T-helper 1 cell treated with Interleukin-12 subunit alpha and Interleukin-12 subunit beta and Interleukin-4 antibody, amounts not matched to agents 30 μg/mL and 1 μg/mL, for 36 hours (primary cell): ENCODE results near the gene PIGX.

Experiments
- H3K27ac Mint-ChIP-seq: one replicate; pipeline ENCODE4 v1.8.0; 2021; ENCODE audit warnings: mild to moderate bottlenecking, mixed read lengths
- H3K27me3 Mint-ChIP-seq: one replicate; pipeline ENCODE4 v1.8.0; 2021; ENCODE audit warnings: low read depth, mixed read lengths
- H3K36me3 Mint-ChIP-seq: one replicate; pipeline ENCODE4 v1.8.0; 2021; ENCODE audit warnings: low read depth, mixed read lengths
- H3K4me1 Mint-ChIP-seq: one replicate; pipeline ENCODE4 v1.8.0; 2021; ENCODE audit warnings: low read depth, mixed read lengths
- H3K4me3 Mint-ChIP-seq: one replicate; pipeline ENCODE4 v1.8.0; 2021; ENCODE audit warnings: mild to moderate bottlenecking, moderate library complexity, mixed read lengths
- H3K9me3 Mint-ChIP-seq: one replicate; pipeline ENCODE4 v1.8.0; 2021; ENCODE audit warnings: mixed read lengths

The PIGX gene

DNA sequence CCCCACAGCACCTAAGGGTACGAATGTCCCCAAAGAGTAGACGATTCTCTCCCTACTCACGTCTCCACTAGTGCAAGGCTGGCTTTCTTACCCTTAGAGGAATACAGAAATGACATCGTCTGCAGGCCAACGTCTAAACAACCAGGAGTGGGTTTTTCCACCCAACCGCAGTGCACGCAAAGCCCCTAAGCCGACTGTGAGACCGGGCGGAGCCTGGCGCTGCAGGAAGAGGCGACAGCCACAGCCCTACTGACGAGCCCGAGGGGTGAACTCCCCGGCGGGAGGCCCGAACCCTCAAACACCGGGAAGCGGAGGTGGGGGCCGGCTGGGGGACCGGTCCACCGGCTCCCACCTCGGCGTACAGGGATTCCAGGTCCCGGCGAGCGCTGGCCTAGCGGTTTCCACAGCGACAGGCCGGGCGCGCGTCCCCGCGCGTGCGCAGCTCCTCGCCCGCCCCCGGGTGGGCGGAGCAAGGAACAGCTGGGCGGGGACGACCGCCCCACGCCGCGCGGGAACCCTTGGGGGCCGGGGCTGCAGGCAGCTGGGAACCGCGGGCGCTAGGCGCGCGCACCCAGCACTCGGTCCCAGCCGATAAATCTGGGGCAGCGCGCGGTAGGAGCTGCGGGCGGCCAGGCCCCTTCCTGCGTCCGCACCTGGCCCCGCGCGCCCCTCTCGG is at the start of gene PIGX, which contains the start of gene CEP19:
Gene PIGX, plus strand, starts transcription at position 540 of the 676 bp plus-strand sequence.
Gene CEP19, minus strand, starts transcription at position 413 of the 676 bp plus-strand sequence. CDS start 3,593 bp downstream, outside the sequence.
- Mint-ChIP-seq H3K27me3 (no peaks in the 10 kb centered on the region), H3K27ac (peak within 1 kb of the TSS; percentile 99), H3K4me1 (peaks cover 31% of the 10 kb centered on the region), H3K36me3 (peaks cover 7% of the 10 kb centered on the region), H3K4me3 (peak within 1 kb of the TSS; percentile 89), H3K9me3 (no peaks in the 10 kb centered on the region)

- Mint-ChIP-seq H3K27ac (no peak overlapping the region), H3K4me3 (no peak overlapping the region), H3K36me3 (peaks cover 14% of the 10 kb centered on the region), H3K4me1 (peaks cover 4% of the 10 kb centered on the region), H3K9me3 (no peaks in the 10 kb centered on the region), H3K27me3 (no peaks in the 10 kb centered on the region)
Measured at GRCh38 chr3:196662711-196663571, 49.2 kb upstream of the PIGX start.

DNA sequence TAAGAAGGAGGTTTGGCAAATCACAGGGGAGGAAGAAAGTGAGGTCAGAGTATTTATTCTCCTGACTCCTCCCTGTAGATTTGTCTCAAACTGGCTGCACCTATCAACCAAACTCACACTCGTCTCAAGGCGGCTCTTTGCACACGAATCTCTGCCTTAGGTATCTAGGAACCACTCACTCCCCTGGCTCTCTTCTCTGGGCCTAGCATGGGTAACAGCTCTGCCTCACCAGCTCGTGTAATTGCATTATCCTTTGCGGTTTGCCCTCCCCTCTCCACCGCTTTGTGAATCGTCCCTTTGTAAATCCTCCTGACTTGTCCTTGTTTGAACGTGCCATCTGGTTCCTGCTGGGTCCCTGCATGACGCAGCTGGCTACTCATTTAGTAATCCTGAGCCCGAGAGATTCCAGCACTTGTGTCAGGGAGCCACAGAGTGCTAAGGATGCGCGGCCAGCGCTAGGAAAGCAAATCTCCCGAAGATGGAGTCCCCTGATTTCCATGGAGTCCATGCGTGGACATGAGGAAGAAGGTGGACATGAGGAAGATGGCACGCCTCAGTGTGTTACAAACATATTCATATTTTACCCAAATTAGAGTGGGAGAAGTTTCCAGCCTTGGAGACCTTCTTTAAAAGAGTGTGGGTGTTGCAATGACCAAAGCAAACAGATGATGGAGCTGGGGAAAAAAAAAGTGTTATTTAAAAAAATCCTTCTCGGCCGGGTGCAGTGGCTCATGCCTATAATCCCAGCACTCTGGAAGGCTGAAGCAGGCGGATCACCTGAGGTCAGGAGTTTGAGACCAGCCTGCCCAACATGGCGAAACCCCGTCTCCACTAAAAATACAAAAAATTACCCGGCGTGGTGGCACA is 45.9 kb upstream of the PIGX start:
- H3K27me3 Mint-ChIP-seq, result no peaks in the 10 kb centered on the region
- H3K4me1 Mint-ChIP-seq, result peaks cover 12% of the 10 kb centered on the region
- no peaks in the 10 kb centered on the region for H3K9me3 Mint-ChIP-seq
- no peak overlapping the region for H3K27ac Mint-ChIP-seq
- H3K4me3 Mint-ChIP-seq, result no peak overlapping the region
- peaks cover 5% of the 10 kb centered on the region for H3K36me3 Mint-ChIP-seq

- no peaks in the 10 kb centered on the region for H3K27me3 Mint-ChIP-seq
- no peak overlapping the region for H3K4me3 Mint-ChIP-seq
- peaks cover 16% of the 10 kb centered on the region for H3K4me1 Mint-ChIP-seq
- H3K27ac Mint-ChIP-seq, result no peak overlapping the region
- peaks cover 4% of the 10 kb centered on the region for H3K36me3 Mint-ChIP-seq
- no peaks in the 10 kb centered on the region for H3K9me3 Mint-ChIP-seq
Measured at GRCh38 chr3:196667056-196667825, 44.9 kb upstream of the PIGX start.

DNA sequence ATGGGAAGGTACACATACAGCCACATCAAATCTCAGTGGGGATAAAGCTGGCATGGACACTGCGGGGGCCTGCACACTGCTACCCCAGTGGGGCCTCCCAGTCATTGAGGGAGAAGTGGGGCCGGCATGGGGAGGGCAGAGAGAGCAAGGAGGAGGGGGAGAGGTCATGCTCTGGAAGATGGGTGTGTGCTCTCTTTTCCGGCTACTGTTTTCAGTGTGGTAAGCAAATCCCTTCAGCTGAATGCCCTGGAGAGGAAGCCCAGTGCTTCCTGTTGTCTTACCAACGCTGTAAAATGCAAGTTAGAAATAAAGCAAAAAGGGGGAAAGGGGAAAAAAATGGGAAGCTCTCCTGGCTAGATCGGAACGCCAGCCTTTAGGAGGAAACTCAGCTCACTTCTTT is 41.8 kb upstream of the PIGX start:
- peaks cover 7% of the 10 kb centered on the region for H3K36me3 Mint-ChIP-seq
- peak overlapping the region; percentile 69 for H3K27ac Mint-ChIP-seq
- H3K27me3 Mint-ChIP-seq, result peaks cover 5% of the 10 kb centered on the region
- H3K4me3 Mint-ChIP-seq, result peak overlapping the region; percentile 71
- H3K9me3 Mint-ChIP-seq, result peaks cover 7% of the 10 kb centered on the region
- H3K4me1 Mint-ChIP-seq, result peaks cover 18% of the 10 kb centered on the region

- H3K4me3 Mint-ChIP-seq, result no peak overlapping the region
- peaks cover 24% of the 10 kb centered on the region for H3K4me1 Mint-ChIP-seq
- H3K36me3 Mint-ChIP-seq, result peaks cover 5% of the 10 kb centered on the region
- H3K27ac Mint-ChIP-seq, result no peak overlapping the region
- peaks cover 5% of the 10 kb centered on the region for H3K27me3 Mint-ChIP-seq
- peaks cover 7% of the 10 kb centered on the region for H3K9me3 Mint-ChIP-seq
Measured at GRCh38 chr3:196673632-196674031, 38.5 kb upstream of the PIGX start.

- peaks cover 12% of the 10 kb centered on the region for H3K4me1 Mint-ChIP-seq
- peaks cover 7% of the 10 kb centered on the region for H3K9me3 Mint-ChIP-seq
- H3K36me3 Mint-ChIP-seq, result peaks cover 5% of the 10 kb centered on the region
- no peak overlapping the region for H3K4me3 Mint-ChIP-seq
- peaks cover 10% of the 10 kb centered on the region for H3K27me3 Mint-ChIP-seq
- no peak overlapping the region for H3K27ac Mint-ChIP-seq
Measured at GRCh38 chr3:196677353-196677752, 34.8 kb upstream of the PIGX start.

- Mint-ChIP-seq H3K27ac (peak overlapping the region; percentile 59), H3K9me3 (peaks cover 9% of the 10 kb centered on the region), H3K27me3 (peaks cover 10% of the 10 kb centered on the region), H3K4me3 (no peak overlapping the region), H3K4me1 (peaks cover 12% of the 10 kb centered on the region), H3K36me3 (peaks cover 6% of the 10 kb centered on the region)
Measured at GRCh38 chr3:196677931-196678330, 34.2 kb upstream of the PIGX start.

DNA sequence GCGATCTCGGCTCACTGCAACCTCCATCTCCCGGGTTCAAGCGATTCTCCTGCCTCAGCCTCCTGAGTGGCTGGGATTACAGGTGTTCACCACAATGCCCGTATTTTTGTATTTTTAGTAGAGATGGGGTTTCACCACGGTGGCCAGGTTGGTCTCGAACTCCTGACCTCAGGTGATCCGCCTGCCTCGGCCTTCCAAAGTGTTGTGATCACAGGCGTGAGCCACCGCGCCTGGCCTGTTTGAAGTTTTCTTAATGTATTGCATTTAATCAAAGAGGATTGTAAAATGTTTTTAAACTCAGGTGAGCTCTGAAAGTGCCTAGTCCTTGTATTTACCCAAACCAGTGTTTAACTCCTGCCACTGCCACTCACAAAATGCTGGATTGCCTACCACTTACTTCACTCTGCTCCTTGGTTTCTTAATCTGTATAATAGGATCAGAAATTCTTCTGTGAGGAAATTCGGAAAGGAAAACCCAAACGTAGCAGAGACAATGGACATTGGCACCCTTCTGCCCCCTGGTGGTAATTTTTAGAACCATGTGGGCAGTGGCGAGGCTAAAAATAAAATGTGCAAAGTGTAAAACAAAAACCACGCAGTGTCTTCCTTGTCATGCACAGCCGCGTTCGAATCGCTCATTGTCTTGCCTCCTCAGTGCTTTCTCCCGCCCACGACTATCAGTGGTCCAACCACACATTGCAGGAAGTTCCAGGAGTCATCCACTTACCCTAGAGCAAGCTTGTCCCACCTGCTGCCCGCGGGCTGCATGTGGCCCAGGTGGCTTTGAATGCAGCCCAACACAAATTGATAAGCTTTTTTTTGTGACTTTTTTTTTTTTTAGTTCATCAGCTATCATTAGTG is 27.4 kb upstream of the PIGX start:
- H3K9me3 Mint-ChIP-seq, result peaks cover 5% of the 10 kb centered on the region
- no peaks in the 10 kb centered on the region for H3K27me3 Mint-ChIP-seq
- H3K27ac Mint-ChIP-seq, result peak overlapping the region; percentile 17
- H3K4me3 Mint-ChIP-seq, result peak overlapping the region; percentile 28
- H3K4me1 Mint-ChIP-seq, result peaks cover 20% of the 10 kb centered on the region
- H3K36me3 Mint-ChIP-seq, result peaks cover 3% of the 10 kb centered on the region

GRCh38 chr3:196686436-196686835 is 25.7 kb upstream of the PIGX start:
- H3K4me3 Mint-ChIP-seq, result no peak overlapping the region
- H3K27me3 Mint-ChIP-seq, result no peaks in the 10 kb centered on the region
- peaks cover 3% of the 10 kb centered on the region for H3K36me3 Mint-ChIP-seq
- H3K9me3 Mint-ChIP-seq, result peaks cover 5% of the 10 kb centered on the region
- no peak overlapping the region for H3K27ac Mint-ChIP-seq
- peaks cover 20% of the 10 kb centered on the region for H3K4me1 Mint-ChIP-seq

DNA sequence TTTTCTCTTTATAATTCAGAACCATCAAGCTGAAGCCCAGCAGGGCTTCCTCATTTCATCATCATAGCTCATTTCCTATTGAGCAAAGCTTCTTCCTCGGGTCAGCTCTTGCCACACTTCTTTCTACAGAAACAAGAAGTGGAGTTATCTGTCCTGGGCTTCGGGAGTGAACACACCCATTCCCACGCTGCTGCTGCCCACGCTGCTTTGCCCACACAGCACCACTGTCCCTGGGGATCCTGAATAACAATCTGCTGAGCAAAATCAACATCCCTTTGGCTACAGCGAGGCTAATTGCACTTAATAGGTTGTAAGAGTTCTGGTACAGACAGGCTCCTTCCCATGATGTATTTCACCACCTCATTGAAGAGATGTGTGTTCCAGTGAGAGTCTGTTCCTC is 23.8 kb upstream of the PIGX start:
- H3K27me3 Mint-ChIP-seq, result peaks cover 5% of the 10 kb centered on the region
- peaks cover 23% of the 10 kb centered on the region for H3K4me1 Mint-ChIP-seq
- H3K27ac Mint-ChIP-seq, result no peak overlapping the region
- no peaks in the 10 kb centered on the region for H3K36me3 Mint-ChIP-seq
- no peaks in the 10 kb centered on the region for H3K9me3 Mint-ChIP-seq
- H3K4me3 Mint-ChIP-seq, result no peak overlapping the region

- peaks cover 16% of the 10 kb centered on the region for H3K4me1 Mint-ChIP-seq
- peaks cover 5% of the 10 kb centered on the region for H3K27me3 Mint-ChIP-seq
- no peak overlapping the region for H3K27ac Mint-ChIP-seq
- H3K4me3 Mint-ChIP-seq, result no peak overlapping the region
- no peaks in the 10 kb centered on the region for H3K36me3 Mint-ChIP-seq
- no peaks in the 10 kb centered on the region for H3K9me3 Mint-ChIP-seq
Measured at GRCh38 chr3:196689941-196690660, 22.1 kb upstream of the PIGX start.
